ENCODE measurements around the gene TERB1. TPM values are rescaled to one million over a fixed set of nuclear protein-coding genes. Genes with fewer than 3 reads are reported as not detected.

TERB1 gene
- total and polyA plus RNA-seq, 2 of the 13 experiments (the other 11 are each of a cell fraction or from before 2014, with no cell fraction given) = not detected

DNA sequence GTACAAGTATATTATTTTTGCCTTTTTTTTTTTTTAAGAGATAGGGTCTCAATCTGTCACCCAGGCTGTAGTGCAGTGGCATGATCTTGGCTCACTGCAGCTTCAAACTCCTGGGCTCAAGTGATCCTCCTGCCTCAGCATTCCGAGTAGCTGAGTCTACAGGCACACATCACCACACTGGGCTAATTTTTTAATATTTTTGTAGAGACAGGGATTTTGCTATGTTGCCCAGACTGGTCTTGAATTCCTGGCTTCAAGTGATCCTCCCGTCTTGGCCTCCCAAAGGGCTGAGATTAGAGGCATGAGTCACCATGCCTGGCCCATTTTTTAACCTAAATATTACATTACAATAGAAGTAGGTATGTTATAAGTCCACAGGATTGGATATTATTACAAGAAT is 3.2 kb downstream of the TERB1 start:
- no peak overlapping the region for H2AFZ ChIP-seq (ENCODE audit: low read length)
- intact Hi-C loops (cut with micrococcal nuclease; ENCODE audit: unreplicated experiment) (no loop called here), in situ Hi-C loops (cut with HindIII; ENCODE audit: extremely low pct_ligation_motif_present, low pct_unique_long_range_greater_than_20kb) (no loop called here)
- CTCF ChIA-PET (ENCODE audit: low intra/inter-chr PET ratio, low total read pairs) = no interaction called here
- WGBS (ENCODE audit: low lambda C conversion rate) = 66% methylated on average over 2 of the region's 2 CpGs
- H4K20me1 ChIP-seq (ENCODE audit: insufficient read depth, low read length) = no peaks in the 10 kb centered on the region
- no peak overlapping the region for H3K27ac ChIP-seq (ENCODE audit: extremely low read length, insufficient read depth, low read length)
- DNase-seq (ENCODE audit: low spot score) (no peak), ATAC-seq (no peak), FAIRE-seq (no peak)
- BruUV-seq (replicated peaks) = no TSS peak
- H3K27me3 ChIP-seq (ENCODE audit: control insufficient read depth in 1 of 2, insufficient read depth in 2 of 2, low read length in 2 of 2) = no peaks in the 10 kb centered on the region
- no peak overlapping the region for H3K4me2 ChIP-seq (ENCODE audit: low read depth, low read length)
- no peak overlapping the region for H3K9ac ChIP-seq (ENCODE audit: insufficient read depth, low read depth, low read length)
- POLR2A ChIA-PET = no interaction called here
- H3K79me2 ChIP-seq (ENCODE audit: insufficient read depth, low read length) = no peaks in the 10 kb centered on the region
- no peak overlapping the region for H3K4me3 ChIP-seq (replicated peaks in 1 of 3; ENCODE audit: insufficient read depth in 1 of 3, low read depth in 2 of 3, low read length in 3 of 3)
- H3K9me3 ChIP-seq (ENCODE audit: low read length) = no peaks in the 10 kb centered on the region
- peaks cover 0 to 3% of the 10 kb centered on the region in 2 experiments; a peak in 4 of 5 replicates for H3K36me3 ChIP-seq (replicated peaks in 1 of 2; ENCODE audit: control insufficient read depth in 1 of 2, insufficient read depth in 2 of 2, low read length in 2 of 2)
- H3K4me1 ChIP-seq (ENCODE audit: insufficient read depth, low read length) = no peaks in the 10 kb centered on the region
- TF ChIP-seq HHEX (CRISPR knock-in tag; IDR thresholded peaks at IDR 0.05) (no peak), U2AF1 (optimal IDR thresholded peaks at IDR 0.05; ENCODE audit: low read depth, low read length) (no peak), NRL (CRISPR knock-in tag; IDR thresholded peaks at IDR 0.05; ENCODE audit: borderline replicate concordance) (no peak), HNF4G (IDR thresholded peaks at IDR 0.05; ENCODE audit: borderline replicate concordance, low read depth, low read length) (no peak), HNF4G (CRISPR knock-in tag; IDR thresholded peaks at IDR 0.05; ENCODE audit: borderline replicate concordance, low read depth) (no peak), PCBP2 (optimal IDR thresholded peaks at IDR 0.05; ENCODE audit: low read depth, low read length, poor library complexity, severe bottlenecking) (no peak), HES4 (CRISPR knock-in tag; IDR thresholded peaks at IDR 0.05; ENCODE audit: borderline replicate concordance) (no peak), RERE (CRISPR knock-in tag; IDR thresholded peaks at IDR 0.05; ENCODE audit: low read depth) (no peak), DDIT3 (CRISPR knock-in tag; IDR thresholded peaks at IDR 0.05) (no peak), ZSCAN20 (CRISPR knock-in tag; IDR thresholded peaks at IDR 0.05; ENCODE audit: borderline replicate concordance) (no peak), HNF4A (CRISPR knock-in tag; IDR thresholded peaks at IDR 0.05) (no peak), ZNF777 (CRISPR knock-in tag; IDR thresholded peaks at IDR 0.05) (no peak)
- TF ChIP-seq, protein P1, sequence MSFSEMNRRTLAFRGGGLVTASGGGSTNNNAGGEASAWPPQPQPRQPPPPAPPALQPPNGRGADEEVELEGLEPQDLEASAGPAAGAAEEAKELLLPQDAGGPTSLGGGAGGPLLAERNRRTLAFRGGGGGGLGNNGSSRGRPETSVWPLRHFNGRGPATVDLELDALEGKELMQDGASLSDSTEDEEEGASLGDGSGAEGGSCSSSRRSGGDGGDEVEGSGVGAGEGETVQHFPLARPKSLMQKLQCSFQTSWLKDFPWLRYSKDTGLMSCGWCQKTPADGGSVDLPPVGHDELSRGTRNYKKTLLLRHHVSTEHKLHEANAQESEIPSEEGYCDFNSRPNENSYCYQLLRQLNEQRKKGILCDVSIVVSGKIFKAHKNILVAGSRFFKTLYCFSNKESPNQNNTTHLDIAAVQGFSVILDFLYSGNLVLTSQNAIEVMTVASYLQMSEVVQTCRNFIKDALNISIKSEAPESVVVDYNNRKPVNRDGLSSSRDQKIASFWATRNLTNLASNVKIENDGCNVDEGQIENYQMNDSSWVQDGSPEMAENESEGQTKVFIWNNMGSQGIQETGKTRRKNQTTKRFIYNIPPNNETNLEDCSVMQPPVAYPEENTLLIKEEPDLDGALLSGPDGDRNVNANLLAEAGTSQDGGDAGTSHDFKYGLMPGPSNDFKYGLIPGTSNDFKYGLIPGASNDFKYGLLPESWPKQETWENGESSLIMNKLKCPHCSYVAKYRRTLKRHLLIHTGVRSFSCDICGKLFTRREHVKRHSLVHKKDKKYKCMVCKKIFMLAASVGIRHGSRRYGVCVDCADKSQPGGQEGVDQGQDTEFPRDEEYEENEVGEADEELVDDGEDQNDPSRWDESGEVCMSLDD (CRISPR knock-in tag; IDR thresholded peaks at IDR 0.05; ENCODE audit: borderline replicate concordance) = no peak
- TF ChIP-seq, protein P2, sequence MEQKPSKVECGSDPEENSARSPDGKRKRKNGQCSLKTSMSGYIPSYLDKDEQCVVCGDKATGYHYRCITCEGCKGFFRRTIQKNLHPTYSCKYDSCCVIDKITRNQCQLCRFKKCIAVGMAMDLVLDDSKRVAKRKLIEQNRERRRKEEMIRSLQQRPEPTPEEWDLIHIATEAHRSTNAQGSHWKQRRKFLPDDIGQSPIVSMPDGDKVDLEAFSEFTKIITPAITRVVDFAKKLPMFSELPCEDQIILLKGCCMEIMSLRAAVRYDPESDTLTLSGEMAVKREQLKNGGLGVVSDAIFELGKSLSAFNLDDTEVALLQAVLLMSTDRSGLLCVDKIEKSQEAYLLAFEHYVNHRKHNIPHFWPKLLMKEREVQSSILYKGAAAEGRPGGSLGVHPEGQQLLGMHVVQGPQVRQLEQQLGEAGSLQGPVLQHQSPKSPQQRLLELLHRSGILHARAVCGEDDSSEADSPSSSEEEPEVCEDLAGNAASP (CRISPR knock-in tag; IDR thresholded peaks at IDR 0.05; ENCODE audit: borderline replicate concordance) = no peak
- TF ChIP-seq, protein P3, sequence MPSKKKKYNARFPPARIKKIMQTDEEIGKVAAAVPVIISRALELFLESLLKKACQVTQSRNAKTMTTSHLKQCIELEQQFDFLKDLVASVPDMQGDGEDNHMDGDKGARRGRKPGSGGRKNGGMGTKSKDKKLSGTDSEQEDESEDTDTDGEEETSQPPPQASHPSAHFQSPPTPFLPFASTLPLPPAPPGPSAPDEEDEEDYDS (CRISPR knock-in tag; IDR thresholded peaks at IDR 0.05) = no peak
